SH-SY5Y (cell line): ENCODE results near the gene VPS11.

Experiments
- GATA2 ChIP-seq: IDR thresholded peaks from 2 replicates; pipeline ENCODE4 v1.6.1; 2011; ENCODE audit warnings: mild to moderate bottlenecking, low read depth, low read length
- GATA3 ChIP-seq: IDR thresholded peaks from 2 replicates; pipeline ENCODE4 v1.6.1; 2011; ENCODE audit warnings: low read depth, mild to moderate bottlenecking, low read length, moderate library complexity

Gene VPS11

GRCh38 chr11:119067371-119068222 lies at the start of gene VPS11:
Gene VPS11 (plus strand): TSS chr11:119067818. CDS start chr11:119067824, 6 bp downstream.
- TF ChIP-seq GATA2 = no peak
- no peak for TF ChIP-seq GATA3

GRCh38 chr11:119018074-119018938 lies 49.3 kb upstream of the VPS11 start, which contains the start of the genes RPS25 and TRAPPC4:
Gene RPS25 (minus strand): TSS chr11:119018343. CDS start chr11:119018284, 59 bp downstream.
Gene TRAPPC4 (plus strand): TSS chr11:119018766. CDS start chr11:119018796, 30 bp downstream.
- TF ChIP-seq GATA2 = no peak
- no peak for TF ChIP-seq GATA3

DNA sequence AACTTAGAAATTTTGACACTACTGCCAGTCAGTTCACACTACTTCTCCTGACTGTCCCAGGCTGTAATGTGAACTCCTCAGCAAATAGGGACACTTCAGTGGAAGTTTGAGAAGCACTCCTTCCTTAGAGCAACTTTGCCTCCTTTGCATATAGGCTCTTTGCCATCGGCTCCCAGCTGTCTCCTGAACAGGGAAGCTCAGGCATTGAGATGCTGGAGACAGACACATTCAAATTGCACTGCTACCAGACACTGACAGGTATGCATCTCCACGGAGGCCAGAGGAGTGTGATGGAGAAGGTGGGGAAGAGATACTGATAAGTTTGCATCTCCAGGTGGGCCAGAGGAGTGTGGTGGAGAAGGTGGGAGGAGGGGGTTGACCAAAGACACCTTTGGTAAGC lies 47.6 kb upstream of the VPS11 start:
- no peak for TF ChIP-seq GATA2
- TF ChIP-seq GATA3 = no peak

- TF ChIP-seq GATA2 (no peak), GATA3 (no peak)
Measured at GRCh38 chr11:119021631-119022030, 46.0 kb upstream of the VPS11 start.

DNA sequence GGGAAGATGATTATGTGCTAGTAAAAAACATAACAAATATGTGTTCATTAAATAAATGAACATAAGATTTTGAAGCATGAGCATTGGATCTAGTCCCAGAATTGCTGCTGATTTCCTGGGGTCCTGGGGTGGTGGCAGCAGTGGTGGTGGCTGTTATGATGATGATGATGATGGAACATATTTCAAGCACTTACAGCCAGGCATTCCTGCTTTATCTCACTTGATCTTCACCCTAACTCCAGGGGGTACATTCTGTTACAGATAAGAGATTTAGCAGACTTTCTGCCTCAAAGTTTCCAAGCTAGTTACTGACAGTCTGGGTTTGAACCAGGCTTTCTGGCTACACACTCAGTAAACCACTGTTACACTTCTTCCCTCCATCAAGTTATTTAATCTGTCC lies 43.9 kb upstream of the VPS11 start:
- TF ChIP-seq GATA3 (no peak), GATA2 (no peak)

DNA sequence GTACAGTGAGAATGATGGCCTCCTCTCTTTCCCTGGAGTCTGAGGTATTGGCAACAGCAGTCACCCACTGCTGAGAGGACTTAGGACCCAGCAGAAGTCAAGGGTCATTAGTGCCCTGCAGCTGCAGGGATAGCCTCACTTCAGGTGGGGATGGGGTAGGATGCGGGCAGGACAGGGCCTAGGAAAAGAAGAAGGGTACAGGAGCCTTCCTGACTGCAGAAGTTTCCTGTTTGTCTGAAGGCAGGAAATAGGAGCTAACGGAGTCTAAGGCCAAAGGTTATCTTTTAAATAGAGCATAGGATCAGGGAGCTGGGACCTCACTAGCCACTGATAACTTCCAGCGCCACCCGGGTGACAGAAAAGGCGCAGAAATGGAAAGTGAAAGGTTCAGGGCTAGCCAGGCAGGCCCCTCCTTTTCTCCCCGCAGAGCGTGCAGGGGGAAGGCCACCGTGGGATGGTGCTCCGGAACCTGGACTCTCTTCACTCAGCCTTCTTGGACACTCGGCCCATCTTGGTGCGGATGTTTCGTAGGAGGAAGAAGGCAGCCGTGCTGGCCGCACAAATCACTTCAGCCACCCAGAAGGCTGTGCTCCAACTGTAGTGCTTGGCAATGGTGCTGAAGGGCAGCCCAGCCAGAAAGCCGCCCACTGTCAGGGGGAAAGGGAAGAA lies 43.1 kb upstream of the VPS11 start:
- TF ChIP-seq GATA3 (no peak), GATA2 (no peak)

GRCh38 chr11:119025099-119025473 lies 42.5 kb upstream of the VPS11 start:
- TF ChIP-seq GATA2 (no peak), GATA3 (no peak)

DNA sequence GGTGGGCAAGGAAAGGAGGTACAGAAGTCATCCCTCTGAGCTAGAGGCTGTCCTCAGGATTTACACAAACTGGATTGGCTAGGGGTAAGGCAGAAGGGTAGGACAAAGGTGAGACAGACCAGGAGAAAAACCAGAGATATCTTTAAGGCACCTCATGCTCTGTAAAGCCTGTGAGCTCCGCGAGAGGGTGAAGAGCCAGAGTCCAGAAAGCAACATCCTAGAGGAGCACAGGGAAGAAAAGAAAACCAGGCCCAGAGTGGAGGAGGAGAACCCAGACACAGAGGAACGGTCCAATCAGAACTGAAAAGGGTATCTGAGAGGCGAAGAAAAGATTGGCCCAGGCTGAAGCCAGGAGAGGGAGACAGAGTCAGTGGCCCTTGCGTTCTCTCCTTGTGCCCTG lies 42.1 kb upstream of the VPS11 start:
- TF ChIP-seq GATA2 (no peak), GATA3 (no peak)

- TF ChIP-seq GATA2 (no peak), GATA3 (no peak)
Measured at GRCh38 chr11:119025978-119026766, 41.4 kb upstream of the VPS11 start.

DNA sequence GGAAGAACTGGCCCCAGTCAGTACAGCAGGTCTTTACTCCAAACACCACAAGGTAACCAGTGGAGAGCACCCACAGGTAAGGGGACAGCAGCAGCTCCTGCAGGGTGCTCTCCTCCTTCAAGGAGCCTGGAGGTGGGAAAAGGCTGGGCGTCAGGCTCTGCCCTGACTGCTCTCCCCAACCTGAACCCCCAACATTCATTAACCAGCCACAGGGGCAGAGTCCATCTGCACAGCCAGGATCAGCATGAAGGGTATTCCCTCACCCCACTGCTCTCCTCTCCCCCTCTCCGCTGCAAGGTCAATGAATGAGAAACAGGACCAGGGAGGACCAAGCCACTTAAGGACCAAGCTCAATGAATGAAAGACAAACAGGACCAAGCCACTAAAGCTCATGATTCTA lies 40.6 kb upstream of the VPS11 start:
- TF ChIP-seq GATA2 (no peak), GATA3 (no peak)

DNA sequence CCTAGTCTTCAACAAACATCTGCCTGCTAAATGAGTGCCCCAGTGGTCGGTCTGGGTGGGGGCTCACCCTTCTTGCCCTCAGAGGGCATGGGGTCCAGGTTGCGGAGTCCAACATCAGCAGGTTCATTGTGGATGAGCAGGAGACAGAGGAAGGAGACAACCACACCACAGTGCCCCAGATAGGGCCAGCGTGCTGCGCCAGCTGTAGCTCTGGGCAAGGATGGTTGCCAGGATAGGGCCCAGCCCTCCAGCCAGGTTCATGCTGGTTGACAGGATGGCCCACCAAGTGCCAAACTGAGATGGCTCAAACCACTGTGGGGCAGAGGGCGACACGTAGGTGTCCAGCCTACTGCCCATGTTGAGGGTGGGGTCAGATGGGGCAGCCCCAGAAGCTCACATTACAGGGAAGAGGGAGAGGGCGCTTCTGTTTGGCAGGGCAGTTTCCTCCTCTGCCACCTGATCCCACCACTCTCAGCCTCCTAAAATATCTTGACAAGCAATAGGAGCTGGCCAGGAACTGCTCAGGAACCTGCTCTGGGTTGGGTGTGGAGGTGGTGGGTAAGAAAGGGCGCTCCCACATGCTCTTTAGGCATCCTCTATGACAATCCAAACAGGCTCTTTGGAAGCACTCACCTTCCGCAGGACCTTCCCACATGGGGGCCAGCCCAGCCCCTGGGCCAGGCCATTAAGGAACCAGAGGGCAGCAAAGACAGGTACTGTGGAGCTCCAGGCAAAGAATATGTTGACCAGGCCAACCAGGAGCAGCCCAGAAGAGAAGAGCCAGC lies 39.9 kb upstream of the VPS11 start:
- no peak for TF ChIP-seq GATA2
- TF ChIP-seq GATA3 = no peak

- TF ChIP-seq GATA3 (no peak), GATA2 (no peak)
Measured at GRCh38 chr11:119028346-119029068, 39.1 kb upstream of the VPS11 start.

DNA sequence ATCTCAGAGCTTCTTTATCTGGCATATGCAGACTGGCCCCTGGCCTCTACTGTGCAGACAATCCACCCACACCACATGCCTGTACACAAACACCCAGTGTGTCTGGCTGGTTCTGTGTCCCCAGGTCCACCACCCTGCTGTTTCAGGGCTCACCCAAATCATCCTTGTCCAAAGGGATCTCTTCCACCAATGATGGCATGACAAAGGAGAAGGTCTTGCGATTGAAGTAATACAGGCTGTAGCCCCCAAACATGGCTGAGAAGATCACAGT lies 38.6 kb upstream of the VPS11 start:
- no peak for TF ChIP-seq GATA2
- no peak for TF ChIP-seq GATA3
